OCI-LY3 (cell line): ENCODE data around the gene MPRIP.

ENCODE experiments used
- CTCF ChIP-seq: fragments of 200-600, 300-600 bp; sonication (generic); IDR thresholded peaks from 2 replicates; pipeline ENCODE4 v1.5.1; 2014; ENCODE audit warnings: antibody characterized with exemption, low read length, low read depth
- EZH2phosphoT487 ChIP-seq: fragments of 200-600 bp; shearing (Covaris generic); IDR thresholded peaks from 2 replicates; pipeline ENCODE4 v1.6.1; 2018; ENCODE audit warnings: antibody characterized with exemption, mixed run types, low read depth

GRCh38 chr17:17026163-17026562, 16.1 kb upstream of the MPRIP start:
- TF ChIP-seq CTCF (no peak), EZH2phosphoT487 (no peak)
